ENCODE measurements around the gene SPATA45. TPM values are rescaled to one million over a fixed set of nuclear protein-coding genes. Genes with fewer than 3 reads are reported as not detected.

SPATA45 gene
- polyA plus RNA-seq, 1 of the 3 experiments (the other 2 are of a cell fraction): not detected

- DNase-seq: no peak
- Histone ChIP-seq H4K20me1 (ENCODE audit: insufficient read depth) (no peaks in the 10 kb centered on the region), H3K27ac (ENCODE audit: low read depth in 2 of 2, low read length in 1 of 2) (no peak overlapping the region), H3K4me1 (ENCODE audit: control insufficient read depth in 1 of 2, insufficient read depth in 2 of 2, low read depth in 1 of 2, low read length in 1 of 2) (no peaks in the 10 kb centered on the region), H3F3A (replicated peaks; ENCODE audit: insufficient read depth) (peaks cover 4% of the 10 kb centered on the region), H3K4me3 (ENCODE audit: low read depth in 2 of 2, low read length in 1 of 2) (no peak overlapping the region), H2AFZ (ENCODE audit: low read depth) (no peak overlapping the region), H3K36me3 (replicated peaks in 1 of 2; ENCODE audit: control insufficient read depth in 1 of 2, insufficient read depth in 2 of 2, low read length in 1 of 2) (peaks cover 36 to 45% of the 10 kb centered on the region in 2 experiments), H3K9me2 (no peaks in the 10 kb centered on the region), H3K9ac (no peak overlapping the region), H3K27me3 (ENCODE audit: insufficient read depth) (no peaks in the 10 kb centered on the region), H3K4me2 (no peak overlapping the region), H3K79me2 (ENCODE audit: insufficient read depth) (peaks cover 21% of the 10 kb centered on the region), H3K9me3 (no peaks in the 10 kb centered on the region)
- ChIA-PET CTCF (no interaction called here), POLR2A (no interaction called here)
- 94% methylated on average over 1 of the region's 1 CpG for WGBS (ENCODE audit: low lambda C conversion rate)
- TF ChIP-seq YY1 (IDR thresholded peaks at IDR 0.05; ENCODE audit: low read depth) (no peak), TAF1 (IDR thresholded peaks at IDR 0.05; ENCODE audit: borderline replicate concordance, low read depth, low read length) (no peak), GABPA (IDR thresholded peaks at IDR 0.05; ENCODE audit: low read depth) (no peak), NFIC (IDR thresholded peaks at IDR 0.05; ENCODE audit: borderline replicate concordance) (no peak), TCF12 (IDR thresholded peaks at IDR 0.05) (no peak), USF2 (IDR thresholded peaks at IDR 0.05; ENCODE audit: borderline replicate concordance, low read depth, low read length) (no peak), REST (IDR thresholded peaks at IDR 0.05; ENCODE audit: low read depth, low read length) (no peak)
Measured at GRCh38 chr1:212867192-212867591, 19.7 kb upstream of the SPATA45 start.

- Histone ChIP-seq H3K27ac (ENCODE audit: low read depth in 2 of 2, low read length in 1 of 2) (no peak overlapping the region), H3K4me2 (no peak overlapping the region), H3K36me3 (replicated peaks in 1 of 2; ENCODE audit: control insufficient read depth in 1 of 2, insufficient read depth in 2 of 2, low read length in 1 of 2) (peaks cover 34 to 36% of the 10 kb centered on the region in 2 experiments), H3K9me2 (no peaks in the 10 kb centered on the region), H4K20me1 (ENCODE audit: insufficient read depth) (no peaks in the 10 kb centered on the region), H3F3A (replicated peaks; ENCODE audit: insufficient read depth) (peaks cover 4% of the 10 kb centered on the region), H3K27me3 (ENCODE audit: insufficient read depth) (no peaks in the 10 kb centered on the region), H3K79me2 (ENCODE audit: insufficient read depth) (peaks cover 48% of the 10 kb centered on the region), H3K4me3 (ENCODE audit: low read depth in 2 of 2, low read length in 1 of 2) (no peak overlapping the region), H3K4me1 (ENCODE audit: control insufficient read depth in 1 of 2, insufficient read depth in 2 of 2, low read depth in 1 of 2, low read length in 1 of 2) (peaks cover 0 to 6% of the 10 kb centered on the region in 2 experiments; a peak in 2 of 4 replicates), H2AFZ (ENCODE audit: low read depth) (no peak overlapping the region), H3K9ac (no peak overlapping the region), H3K9me3 (no peaks in the 10 kb centered on the region)
- ChIA-PET POLR2A (no interaction called here), CTCF (no interaction called here)
- TF ChIP-seq CTCF (IDR thresholded peaks at IDR 0.05): no peak
- TF ChIP-seq MEF2A (IDR thresholded peaks at IDR 0.05; ENCODE audit: borderline replicate concordance, low read depth): no peak
- TF ChIP-seq YY1 (IDR thresholded peaks at IDR 0.05; ENCODE audit: low read depth): no peak
- TF ChIP-seq TEAD4 (IDR thresholded peaks at IDR 0.05; ENCODE audit: borderline replicate concordance, insufficient read depth): no peak
- TF ChIP-seq REST (IDR thresholded peaks at IDR 0.05; ENCODE audit: low read depth, low read length): no peak
- TF ChIP-seq USF2 (IDR thresholded peaks at IDR 0.05; ENCODE audit: borderline replicate concordance, low read depth, low read length): no peak
- no peak for TF ChIP-seq RCOR1 (IDR thresholded peaks at IDR 0.05; ENCODE audit: low read length)
- TF ChIP-seq NFIC (IDR thresholded peaks at IDR 0.05; ENCODE audit: borderline replicate concordance): no peak
- DNase-seq: no peak
- 100% methylated on average over 4 of the region's 4 CpGs for WGBS (ENCODE audit: low lambda C conversion rate)
Measured at GRCh38 chr1:212864201-212864600, 16.8 kb upstream of the SPATA45 start.
